Measurements from ENCODE around the gene LTBP2. TPM values are rescaled to one million over a fixed set of nuclear protein-coding genes. Genes with fewer than 3 reads are reported as not detected.

Gene LTBP2
- polyA plus RNA-seq, 2 of the 4 experiments (the other 2 are of a cell fraction) = 4.9 to 14.4 TPM

- no peak for TF ChIP-seq HOXB13 (CRISPR knock-in tag; IDR thresholded peaks at IDR 0.05; ENCODE audit: low read depth)
- no peak for TF ChIP-seq REST (IDR thresholded peaks at IDR 0.05)
- no peak for TF ChIP-seq ZFP36 (IDR thresholded peaks at IDR 0.05; ENCODE audit: borderline replicate concordance, partially characterized antibody)
- TF ChIP-seq CHD2 (IDR thresholded peaks at IDR 0.05; ENCODE audit: low read length, partially characterized antibody) = no peak
- no peak for TF ChIP-seq MAFK (IDR thresholded peaks at IDR 0.05; ENCODE audit: partially characterized antibody)
- no peak for TF ChIP-seq EHF (CRISPR knock-in tag; IDR thresholded peaks at IDR 0.05)
- TF ChIP-seq CBX2 (IDR thresholded peaks at IDR 0.05; ENCODE audit: borderline replicate concordance, low read depth) = no peak
- Histone ChIP-seq H3K4me2 (no peak overlapping the region), H3K27ac (no peak overlapping the region), H3K4me1 (peaks cover 2% of the 10 kb centered on the region; the same call in 1 of the 3 replicates), H3K4me3 (no peak overlapping the region), H3K9me3 (no peaks in the 10 kb centered on the region)
- 68% methylated on average over 7 of the region's 7 CpGs for WGBS (ENCODE audit: missing lambda C conversion rate)
- ChIA-PET POLR2A (no interaction called here), CTCF (interaction anchor here (0.6 to 8.7 kb wide), 10 partner anchors 7 to 276 kb away, joined by 3 to 109 read pairs (median 4); partner anchors contain the start of genes LTBP2 and YLPM1)
- ATAC-seq (no peak), FAIRE-seq (no peak), DNase-seq (ENCODE audit: low read depth in 1 of 2, low spot score in 1 of 2) (no peak)
Measured at GRCh38 chr14:74604157-74604556, 7.9 kb downstream of the LTBP2 start.

- no peak overlapping the region for H3K27ac ChIP-seq
- FAIRE-seq (no peak), ATAC-seq (no peak), DNase-seq (ENCODE audit: low read depth in 1 of 2, low spot score in 1 of 2) (no peak)
- H3K4me1 ChIP-seq = no peaks in the 10 kb centered on the region
- 89% methylated on average over 10 of the region's 11 CpGs for WGBS (ENCODE audit: missing lambda C conversion rate)
- ChIA-PET POLR2A (no interaction called here), CTCF (interaction anchor here (0.8 to 8.7 kb wide), 7 partner anchors 9 to 207 kb away, joined by 3 to 109 read pairs (median 4); partner anchors contain the start of gene LTBP2)
- no peak overlapping the region for H3K4me2 ChIP-seq
- TF ChIP-seq ATOH8 (CRISPR knock-in tag; IDR thresholded peaks at IDR 0.05; ENCODE audit: low read depth) (no peak), EP300 (IDR thresholded peaks at IDR 0.05) (no peak), SMC3 (IDR thresholded peaks at IDR 0.05) (no peak), HOXB5 (CRISPR knock-in tag; IDR thresholded peaks at IDR 0.05) (no peak), HMGXB4 (CRISPR knock-in tag; IDR thresholded peaks at IDR 0.05; ENCODE audit: borderline replicate concordance) (no peak), USF2 (IDR thresholded peaks at IDR 0.05) (no peak), KDM1A (IDR thresholded peaks at IDR 0.05; ENCODE audit: low read depth) (no peak), RARB (CRISPR knock-in tag; IDR thresholded peaks at IDR 0.05) (no peak), PHF8 (IDR thresholded peaks at IDR 0.05; ENCODE audit: borderline replicate concordance, low read depth) (no peak), RNF2 (IDR thresholded peaks at IDR 0.05; ENCODE audit: borderline replicate concordance, low read depth) (no peak), ESRRA (IDR thresholded peaks at IDR 0.05; ENCODE audit: borderline replicate concordance, low read length) (no peak), JUNB (IDR thresholded peaks at IDR 0.05) (no peak), HES2 (IDR thresholded peaks at IDR 0.05) (no peak), BCL3 (IDR thresholded peaks at IDR 0.05) (no peak), CHD4 (IDR thresholded peaks at IDR 0.05; ENCODE audit: borderline replicate concordance) (no peak), BHLHE40 (IDR thresholded peaks at IDR 0.05; ENCODE audit: low read depth, low read length) (no peak)
- H3K4me3 ChIP-seq = no peak overlapping the region
- no peaks in the 10 kb centered on the region for H3K9me3 ChIP-seq
Measured at GRCh38 chr14:74601982-74602381, 10.1 kb downstream of the LTBP2 start.
